Omental fat pad (tissue), 4 donors: ENCODE results near the gene CCNJL. TPM values are rescaled to one million over a fixed set of nuclear protein-coding genes. Genes with fewer than 3 reads are reported as not detected.

Source experiments
- ATAC-seq: fragments of 150-250 bp; one replicate; pipeline ENCODE4 v1.9.1; 2016; ENCODE audit warnings: mild to moderate bottlenecking, moderate library complexity; ENCODE audit not compliant: low FRiP score
- DNase-seq: peaks from one replicate; pipeline ENCODE4 v3.0.0-alpha.2; 2019; ENCODE audit warnings: low spot score
- total RNA-seq, 4 donors: library from RNA; depleted of rRNA; stranded (reverse); fragments of >200 nt; gene quantifications; one replicate each; pipeline ENCODE4 v1.1.0, GENCODE V29; 2016
- TF ChIP-seq, protein P1 (sequence below), 3 donors: fragments of 450-650 bp; IDR thresholded peaks; one replicate each; pipeline ENCODE4 v1.5.1; 2016 to 2017; ENCODE audit warnings: antibody characterized with exemption in 3 of 3, mild to moderate bottlenecking in 3 of 3, moderate library complexity in 2 of 3

The CCNJL gene
- total RNA-seq, 4 donors from 2014 or later = 0.24 to 5.4 (median 0.45) TPM

DNA sequence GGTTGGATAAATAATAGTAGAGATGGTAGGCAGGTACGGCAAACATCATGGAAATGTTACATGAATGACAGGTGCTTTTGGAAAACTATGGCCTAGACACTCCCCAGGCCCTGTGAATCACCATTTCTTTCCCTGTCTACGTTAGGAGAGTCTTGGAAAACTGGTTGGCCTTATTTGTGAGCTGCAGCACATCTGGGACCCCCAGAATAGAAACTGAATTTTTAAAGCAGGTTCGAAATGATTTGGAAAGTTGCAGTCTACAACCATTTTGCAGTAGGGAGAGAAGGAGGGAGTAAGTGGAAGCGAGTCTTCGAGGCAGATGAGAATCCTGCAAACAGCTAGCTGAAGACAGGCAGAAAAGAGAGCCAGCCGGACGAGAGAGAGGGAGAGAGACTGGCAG, 45.0 kb upstream of the CCNJL start:
- DNase-seq = no peak

DNA sequence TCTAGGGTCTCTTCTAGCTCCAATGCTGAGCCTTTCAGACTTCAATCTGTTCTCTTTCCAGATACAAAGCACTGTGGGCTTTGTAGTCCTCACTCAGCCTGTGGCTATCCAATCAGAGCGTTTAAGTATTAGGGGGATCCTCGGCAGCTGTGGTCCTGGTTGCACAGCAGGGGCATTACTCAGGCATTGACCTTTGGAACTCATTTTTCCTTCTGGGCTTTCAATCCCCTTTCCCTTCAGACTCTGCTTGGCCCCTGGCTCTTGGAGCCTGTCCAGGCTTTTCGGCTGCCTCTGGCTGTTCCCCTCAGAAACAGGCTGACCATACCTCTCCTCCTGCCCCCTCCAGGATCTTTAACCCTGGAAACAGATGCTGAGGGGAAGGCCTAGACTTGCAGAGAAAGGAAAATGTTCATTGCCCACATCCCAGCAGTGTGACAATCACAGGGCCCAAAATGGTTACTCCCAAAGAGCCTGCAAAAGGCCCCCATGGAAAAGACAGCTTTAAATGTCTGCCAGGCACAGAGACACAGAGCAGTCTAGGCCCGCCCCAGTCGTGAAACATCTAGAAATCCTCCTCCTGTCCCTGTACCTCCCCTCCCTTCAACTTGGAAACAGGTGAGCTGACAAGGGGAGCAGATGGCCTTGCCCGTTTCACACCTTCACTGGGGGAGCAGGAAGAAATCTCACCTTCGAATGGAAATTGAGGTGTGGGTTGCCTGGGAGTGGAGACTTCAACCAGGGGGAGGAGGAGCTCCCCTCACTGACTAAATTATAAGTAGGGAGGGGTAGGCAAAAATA, 44.4 kb upstream of the CCNJL start:
- no peak for ATAC-seq
- TF ChIP-seq, protein P1, sequence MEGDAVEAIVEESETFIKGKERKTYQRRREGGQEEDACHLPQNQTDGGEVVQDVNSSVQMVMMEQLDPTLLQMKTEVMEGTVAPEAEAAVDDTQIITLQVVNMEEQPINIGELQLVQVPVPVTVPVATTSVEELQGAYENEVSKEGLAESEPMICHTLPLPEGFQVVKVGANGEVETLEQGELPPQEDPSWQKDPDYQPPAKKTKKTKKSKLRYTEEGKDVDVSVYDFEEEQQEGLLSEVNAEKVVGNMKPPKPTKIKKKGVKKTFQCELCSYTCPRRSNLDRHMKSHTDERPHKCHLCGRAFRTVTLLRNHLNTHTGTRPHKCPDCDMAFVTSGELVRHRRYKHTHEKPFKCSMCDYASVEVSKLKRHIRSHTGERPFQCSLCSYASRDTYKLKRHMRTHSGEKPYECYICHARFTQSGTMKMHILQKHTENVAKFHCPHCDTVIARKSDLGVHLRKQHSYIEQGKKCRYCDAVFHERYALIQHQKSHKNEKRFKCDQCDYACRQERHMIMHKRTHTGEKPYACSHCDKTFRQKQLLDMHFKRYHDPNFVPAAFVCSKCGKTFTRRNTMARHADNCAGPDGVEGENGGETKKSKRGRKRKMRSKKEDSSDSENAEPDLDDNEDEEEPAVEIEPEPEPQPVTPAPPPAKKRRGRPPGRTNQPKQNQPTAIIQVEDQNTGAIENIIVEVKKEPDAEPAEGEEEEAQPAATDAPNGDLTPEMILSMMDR (IDR thresholded peaks at IDR 0.05) = no peak
- DNase-seq = no peak

More for the DNA sequence above, 45.0 kb upstream of the CCNJL start:
- no peak for ATAC-seq
- TF ChIP-seq, protein P1 (IDR thresholded peaks at IDR 0.05) = no peak

DNA sequence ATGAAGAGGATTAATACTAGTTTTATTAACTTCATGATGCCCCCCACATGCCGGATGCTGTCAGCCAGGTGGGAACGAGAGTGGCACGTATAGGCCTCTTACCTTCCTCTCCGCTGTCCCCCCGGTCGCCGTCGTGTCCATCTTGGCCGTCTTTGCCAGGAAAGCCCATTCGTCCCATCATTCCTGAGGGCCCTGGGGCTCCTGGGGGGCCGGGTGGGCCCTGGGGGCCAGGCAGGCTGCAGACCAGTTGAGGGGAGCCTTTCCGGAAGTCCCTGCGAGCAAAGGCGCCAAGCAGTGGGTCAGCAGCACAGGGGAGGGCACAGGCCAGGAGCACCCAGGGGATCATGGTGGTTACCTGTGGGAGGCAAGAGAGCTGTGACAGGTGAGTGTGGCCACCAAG, 42.3 kb upstream of the CCNJL start:
- ATAC-seq (no peak), DNase-seq (no peak)
- TF ChIP-seq, protein P1 (IDR thresholded peaks at IDR 0.05) = no peak

DNA sequence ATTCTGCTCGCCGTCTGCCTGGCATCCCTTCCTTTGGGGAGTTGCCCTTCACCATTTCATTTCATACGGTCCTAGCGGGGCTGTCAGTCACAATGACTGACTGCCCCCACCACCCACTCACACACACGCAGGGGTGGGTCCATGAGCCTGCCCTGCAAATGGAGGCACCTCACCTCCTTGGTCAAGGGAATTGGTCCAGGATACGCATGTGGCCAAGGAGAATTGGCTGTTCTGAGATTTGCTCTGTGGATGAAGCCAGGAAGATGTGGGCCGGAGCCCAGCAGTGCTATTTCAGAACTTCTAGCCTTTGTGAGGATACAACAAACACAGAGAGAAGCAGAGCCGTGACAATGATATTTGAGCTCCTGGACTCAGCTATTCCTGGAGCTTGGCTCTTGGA, 41.0 kb upstream of the CCNJL start:
- no peak for DNase-seq
- ATAC-seq = no peak
- TF ChIP-seq, protein P1 (IDR thresholded peaks at IDR 0.05) = no peak

DNA sequence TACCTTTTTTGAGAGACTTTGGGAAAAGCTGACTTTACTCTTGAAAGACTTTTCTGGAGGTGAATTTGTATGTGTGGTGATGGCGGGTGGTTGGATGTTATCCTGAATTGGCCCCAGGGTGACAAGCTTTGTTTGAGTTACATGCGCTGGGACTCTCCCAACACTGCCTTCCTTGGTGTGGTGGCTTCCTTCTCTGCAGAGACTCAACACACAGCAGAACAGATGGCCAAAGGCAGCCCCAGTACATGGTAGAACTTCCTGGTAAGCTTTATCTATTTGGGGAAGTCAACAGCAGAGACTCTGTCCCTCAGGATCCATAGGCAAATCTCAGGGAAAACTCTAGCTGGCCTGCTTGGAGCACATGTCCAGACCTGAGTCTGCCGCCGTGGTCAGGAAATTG, 39.9 kb upstream of the CCNJL start:
- ATAC-seq = no peak
- TF ChIP-seq, protein P1 (IDR thresholded peaks at IDR 0.05) = no peak
- DNase-seq = no peak

DNA sequence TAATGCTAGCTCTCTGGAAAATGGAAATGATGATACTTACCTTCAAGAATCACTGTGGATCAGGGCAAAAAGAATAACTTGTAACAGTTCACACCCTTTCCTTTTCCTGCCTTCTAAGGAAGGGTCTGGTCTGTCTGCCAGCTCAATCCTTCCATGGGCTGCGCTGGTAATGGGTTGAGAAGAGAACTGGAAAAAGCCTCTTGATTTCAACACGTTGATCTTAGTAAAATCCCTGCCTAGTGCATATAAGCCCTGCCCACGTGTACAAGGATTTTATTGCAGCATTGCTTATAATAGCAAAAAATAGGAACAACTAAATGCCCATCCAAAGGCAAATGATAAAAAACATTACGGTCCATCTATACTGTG, 37.6 kb upstream of the CCNJL start:
- TF ChIP-seq, protein P1 (IDR thresholded peaks at IDR 0.05) = no peak
- DNase-seq = no peak
- no peak for ATAC-seq

DNA sequence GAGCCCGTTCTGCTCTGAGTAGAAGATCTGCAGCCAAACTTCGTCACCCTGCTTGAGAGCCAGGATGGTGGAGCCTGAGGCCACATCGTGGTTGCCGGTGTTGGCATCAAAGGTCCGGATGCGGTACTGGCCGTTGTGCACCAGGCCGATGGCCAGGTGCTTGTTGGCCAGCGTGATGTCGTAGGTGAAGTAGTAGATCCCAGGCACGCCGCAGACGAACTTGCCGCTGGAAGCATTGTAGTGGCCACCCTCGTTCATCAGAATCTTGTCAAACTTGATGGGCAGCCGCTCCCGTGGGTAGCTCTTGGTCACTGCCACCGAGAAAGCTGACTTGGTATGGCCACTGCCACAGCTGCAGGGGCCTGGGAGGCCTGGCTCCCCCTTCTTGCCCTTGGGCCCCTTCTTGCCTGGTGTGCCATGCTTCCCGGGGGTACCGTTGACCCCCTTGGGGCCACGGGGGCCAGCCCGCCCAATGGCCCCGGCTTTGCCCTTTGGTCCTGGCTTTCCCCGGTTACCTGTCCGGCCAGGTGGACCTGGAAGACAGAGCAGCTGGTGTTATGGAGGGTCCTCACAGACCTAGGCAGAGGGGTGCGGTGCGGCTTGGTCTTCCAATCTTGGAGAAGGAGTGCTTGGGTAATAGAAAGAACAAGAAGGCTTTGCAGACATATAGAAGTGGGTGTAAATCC, 37.0 kb upstream of the CCNJL start:
- TF ChIP-seq, protein P1 (IDR thresholded peaks at IDR 0.05) = no peak
- ATAC-seq (no peak), DNase-seq (no peak)
